Transverse colon (tissue), 4 donors: ENCODE data around the gene SARDH.

Experiments used
- EP300 ChIP-seq: sonication (generic); formaldehyde crosslinking; IDR thresholded peaks from one replicate; pipeline ENCODE4 v1.6.1; 2017; ENCODE audit warnings: antibody characterized with exemption, low read depth
- POLR2A ChIP-seq: fragments of 450-650 bp; IDR thresholded peaks from one replicate; pipeline ENCODE4 v1.6.1; 2016; ENCODE audit warnings: antibody characterized with exemption, mild to moderate bottlenecking, moderate library complexity
- POLR2AphosphoS5 ChIP-seq, 3 donors: sonication (generic); formaldehyde crosslinking; IDR thresholded peaks; one replicate each; pipeline ENCODE4 v1.6.1; 2016; ENCODE audit warnings: antibody characterized with exemption in 3 of 3
- TF ChIP-seq, protein P1 (sequence below), 5 experiments: fragments of 200-600 bp in 3 of 5; fragments of 450-650 bp in 2 of 5; sonication (generic) in 3 of 5; IDR thresholded peaks; 1 replicate in 2 of 5; 2 replicates in 3 of 5; pipeline ENCODE4 v1.5.1; 2016 to 2017; ENCODE audit warnings: antibody characterized with exemption in 5 of 5, inconsistent platforms in 3 of 5, mild to moderate bottlenecking in 2 of 5, moderate library complexity in 1 of 5

DNA sequence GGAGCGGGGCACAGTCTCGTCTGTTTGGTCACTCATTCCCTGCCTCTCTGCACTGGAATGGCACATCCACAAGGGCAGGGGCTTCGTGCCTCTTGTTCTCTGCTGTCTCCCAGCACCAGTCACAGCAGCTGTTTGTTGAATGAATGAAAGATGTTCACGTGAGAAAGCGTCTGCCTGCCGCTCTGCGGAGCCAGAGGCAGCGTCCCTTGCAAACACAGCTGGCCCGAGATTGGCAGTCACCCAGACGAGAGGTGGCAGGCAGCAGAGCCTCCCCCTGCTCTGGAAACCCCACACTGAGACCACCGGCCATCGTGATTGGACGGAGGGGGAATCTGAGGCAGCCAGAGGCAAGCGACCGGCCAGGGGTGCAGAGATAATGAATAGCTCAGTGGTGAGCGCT, 123.0 kb downstream of the SARDH start:
- TF ChIP-seq POLR2AphosphoS5 (IDR thresholded peaks at IDR 0.05) (no peak), POLR2A (no peak), EP300 (no peak)
- TF ChIP-seq, protein P1, sequence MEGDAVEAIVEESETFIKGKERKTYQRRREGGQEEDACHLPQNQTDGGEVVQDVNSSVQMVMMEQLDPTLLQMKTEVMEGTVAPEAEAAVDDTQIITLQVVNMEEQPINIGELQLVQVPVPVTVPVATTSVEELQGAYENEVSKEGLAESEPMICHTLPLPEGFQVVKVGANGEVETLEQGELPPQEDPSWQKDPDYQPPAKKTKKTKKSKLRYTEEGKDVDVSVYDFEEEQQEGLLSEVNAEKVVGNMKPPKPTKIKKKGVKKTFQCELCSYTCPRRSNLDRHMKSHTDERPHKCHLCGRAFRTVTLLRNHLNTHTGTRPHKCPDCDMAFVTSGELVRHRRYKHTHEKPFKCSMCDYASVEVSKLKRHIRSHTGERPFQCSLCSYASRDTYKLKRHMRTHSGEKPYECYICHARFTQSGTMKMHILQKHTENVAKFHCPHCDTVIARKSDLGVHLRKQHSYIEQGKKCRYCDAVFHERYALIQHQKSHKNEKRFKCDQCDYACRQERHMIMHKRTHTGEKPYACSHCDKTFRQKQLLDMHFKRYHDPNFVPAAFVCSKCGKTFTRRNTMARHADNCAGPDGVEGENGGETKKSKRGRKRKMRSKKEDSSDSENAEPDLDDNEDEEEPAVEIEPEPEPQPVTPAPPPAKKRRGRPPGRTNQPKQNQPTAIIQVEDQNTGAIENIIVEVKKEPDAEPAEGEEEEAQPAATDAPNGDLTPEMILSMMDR (IDR thresholded peaks at IDR 0.05) = no peak
